Measurements from ENCODE around the gene MSANTD7.
A peak's percentile ranks its signal among the peaks of the same experiment; 100 is the strongest.
"Not testable (repeated sequence)": the region's sequence is repeated elsewhere in the genome, so short reads cannot be mapped to it uniquely, and the experiment has no call there.

MSANTD7 gene

DNA sequence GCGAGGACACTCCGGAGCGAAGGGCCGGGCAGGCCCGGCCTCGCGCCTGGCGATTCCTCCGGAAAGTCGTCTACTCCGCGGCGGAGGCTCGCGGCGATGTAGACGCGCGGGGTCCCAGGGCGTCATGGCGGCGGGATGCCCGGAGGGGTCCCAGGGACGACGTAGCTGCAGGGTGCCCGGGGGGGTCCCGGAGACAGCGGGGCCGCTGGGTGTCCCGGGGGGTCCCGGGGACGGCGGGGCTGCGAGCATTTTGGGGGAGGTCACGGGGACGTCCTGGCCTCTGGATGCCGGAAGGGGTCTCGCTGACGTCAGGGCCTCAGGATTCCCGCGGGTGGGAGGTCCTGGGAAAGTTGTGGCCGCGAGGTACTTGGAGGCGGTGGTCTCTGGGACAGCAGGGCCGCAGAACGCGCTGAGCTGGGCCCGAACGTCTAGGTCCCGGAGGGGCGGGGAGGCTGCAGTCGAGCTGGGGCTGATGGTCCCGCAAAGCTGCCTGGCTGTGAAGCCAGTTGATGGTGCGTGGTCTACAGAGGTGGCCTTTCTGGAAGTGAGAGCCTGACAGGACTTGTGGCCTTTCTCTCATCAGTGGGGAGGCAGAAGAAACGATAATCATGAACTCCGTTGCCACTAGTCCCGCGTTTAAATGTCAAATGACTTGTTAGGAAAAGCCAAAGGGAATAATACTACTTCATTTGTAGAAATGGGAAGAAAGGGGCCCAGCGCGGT, 637 bp downstream of the MSANTD7 start:
- peak in 1 of 2 experiments; percentile 19 for DNase-seq

DNA sequence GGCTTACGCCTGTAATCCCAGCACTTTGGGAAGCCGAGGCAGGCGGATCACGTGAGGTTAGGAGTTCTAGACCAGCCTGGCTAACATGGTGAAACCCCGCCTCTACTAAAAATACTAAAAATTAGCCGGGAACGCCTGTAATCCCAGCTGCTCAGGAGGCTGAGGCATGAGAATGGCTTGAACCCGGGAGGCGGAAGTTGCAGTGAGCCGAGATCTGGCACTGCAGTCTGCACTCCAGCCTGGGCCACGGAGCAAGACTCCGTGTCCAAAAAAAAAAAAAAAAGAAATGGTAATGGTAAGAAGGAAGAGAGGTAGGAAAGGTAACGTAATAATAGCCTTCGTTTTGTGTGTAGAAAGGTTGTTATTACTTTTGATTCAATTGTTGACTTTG, 1.2 kb downstream of the MSANTD7 start:
- DNase-seq, result no peak

DNA sequence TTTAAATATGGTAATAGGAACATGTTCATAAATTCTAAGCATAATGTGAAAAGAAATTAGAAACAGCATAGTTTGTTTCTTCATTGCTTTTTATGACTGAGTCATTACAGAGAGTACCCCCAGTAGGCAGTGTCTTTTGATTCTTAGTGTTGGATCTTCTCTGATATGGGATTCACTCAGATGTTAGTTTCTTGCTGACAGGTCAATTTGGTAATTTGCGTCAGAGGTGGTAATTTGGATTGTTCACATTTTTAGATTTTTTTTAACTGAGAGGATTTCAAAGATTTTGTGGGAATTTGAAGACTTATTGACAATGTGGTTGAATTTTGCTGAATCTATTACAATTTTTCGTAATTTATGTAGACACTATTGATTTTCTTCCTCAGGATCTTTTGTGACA, 2.1 kb downstream of the MSANTD7 start:
- DNase-seq, result no peak

DNA sequence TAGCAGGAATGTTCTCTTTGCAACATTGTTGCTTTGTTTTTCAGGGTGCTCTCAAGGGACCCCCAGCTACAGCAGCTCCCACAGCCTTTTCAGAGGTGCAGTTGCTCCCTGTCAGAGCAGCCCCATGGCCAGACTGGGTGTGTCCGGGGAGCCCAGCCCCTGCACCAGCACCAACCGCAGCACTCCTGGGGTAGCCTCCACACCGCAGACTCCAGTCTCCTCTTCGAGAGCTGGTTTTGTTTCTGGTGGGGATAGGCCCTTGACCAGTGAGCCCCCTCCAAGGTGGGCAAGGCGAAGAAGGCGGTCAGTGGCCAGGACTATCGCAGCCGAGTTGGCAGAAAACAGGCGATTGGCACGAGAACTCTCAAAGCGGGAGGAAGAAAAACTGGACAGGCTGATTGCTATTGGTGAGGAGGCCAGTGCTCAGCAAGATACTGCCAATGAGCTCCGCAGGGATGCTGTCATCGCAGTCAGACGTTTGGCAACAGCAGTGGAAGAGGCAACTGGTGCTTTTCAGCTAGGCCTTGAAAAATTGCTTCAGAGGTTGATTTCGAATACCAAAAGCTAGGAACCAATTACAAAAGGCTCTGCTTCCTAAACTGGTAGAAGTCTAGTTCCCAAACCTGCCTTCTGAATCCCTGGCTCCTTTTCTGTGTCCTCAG, 5.4 kb downstream of the MSANTD7 start:
- no peak for DNase-seq

DNA sequence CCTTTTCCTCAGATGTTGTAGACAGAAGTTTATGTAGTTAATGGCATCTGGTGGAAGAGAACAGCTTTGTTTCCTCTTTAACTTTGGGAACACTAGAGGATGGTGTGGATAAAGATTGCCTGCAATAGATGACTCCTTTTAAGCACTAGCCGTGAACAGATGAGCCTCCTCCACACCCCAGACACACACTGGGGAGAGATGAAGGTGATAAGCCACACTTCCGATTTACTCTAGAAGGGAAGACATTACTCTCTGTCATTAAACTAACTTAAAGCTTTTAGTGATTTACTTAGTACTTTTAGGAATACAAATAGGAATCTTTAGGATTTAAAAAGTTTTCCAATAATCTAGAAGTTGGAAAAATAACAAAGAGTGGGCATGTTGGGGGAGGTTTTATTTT, 6.8 kb downstream of the MSANTD7 start:
- DNase-seq, result no peak

DNA sequence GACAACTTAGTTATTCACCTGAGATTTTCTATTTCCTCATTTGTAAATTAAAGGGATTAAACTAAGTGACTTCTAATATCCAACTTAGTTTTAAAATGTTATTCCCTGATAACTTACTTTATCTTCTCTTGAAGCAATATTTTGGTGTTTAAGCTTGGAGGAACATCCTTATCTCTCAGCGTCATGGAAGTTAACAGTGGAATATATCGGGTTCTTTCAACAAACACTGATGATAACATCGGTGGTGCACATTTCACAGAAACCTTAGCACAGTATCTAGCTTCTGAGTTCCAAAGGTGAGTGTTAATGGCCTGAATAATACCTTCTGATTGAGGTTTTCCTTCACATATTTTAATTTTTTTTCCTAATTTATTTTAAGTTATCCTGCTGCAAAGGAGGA, 14.1 kb downstream of the MSANTD7 start:
- no peak for DNase-seq

DNA sequence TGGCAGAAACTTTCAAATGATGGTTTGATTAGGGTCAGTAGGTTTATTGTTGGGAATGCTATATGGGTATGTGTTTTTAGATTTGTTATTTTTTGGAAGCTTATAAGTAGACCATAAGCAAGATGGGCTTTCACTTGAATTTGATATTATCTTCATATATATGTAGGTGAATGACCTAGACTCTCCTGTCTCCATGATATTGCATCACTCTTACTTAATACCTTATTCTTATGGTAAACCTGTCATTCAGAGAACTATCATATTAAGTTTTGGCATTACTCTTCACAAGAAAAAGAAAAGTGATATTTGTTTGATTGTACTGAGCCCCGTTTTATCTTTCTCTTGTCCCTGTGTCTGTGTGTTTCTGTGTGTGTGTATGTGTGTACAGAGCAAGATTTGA, 17.3 kb downstream of the MSANTD7 start:
- no peak for DNase-seq

DNA sequence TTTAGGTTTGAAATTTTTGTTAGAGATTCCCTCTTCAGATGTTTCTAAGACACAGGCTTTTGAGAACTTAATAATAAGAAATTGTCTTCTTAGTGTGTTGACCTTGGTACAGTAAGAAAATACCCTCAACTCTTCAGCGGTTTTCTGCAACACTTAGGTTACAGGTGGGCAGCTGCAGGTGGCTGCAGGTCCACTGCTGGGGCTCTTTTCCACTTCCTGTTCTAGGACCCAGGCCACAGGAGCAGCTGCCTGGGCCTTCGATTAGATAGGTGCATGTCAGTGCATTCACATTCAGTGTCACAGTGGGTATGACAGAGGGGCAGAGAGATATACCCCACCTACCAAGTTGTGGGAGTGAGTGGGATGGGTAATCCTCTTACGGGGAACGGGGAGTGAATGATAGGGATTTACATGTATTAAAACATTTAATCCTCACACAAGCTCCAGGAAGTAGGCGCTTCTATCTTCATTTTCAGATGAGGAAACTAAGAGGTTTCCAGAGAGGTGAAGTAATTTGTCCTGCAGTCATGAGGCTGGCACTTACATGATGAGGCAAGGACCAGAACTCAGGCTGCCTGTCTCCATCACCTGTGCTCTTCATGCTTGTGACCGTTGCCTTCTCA, 20.3 kb downstream of the MSANTD7 start:
- DNase-seq, result peak; percentile 1 to 63

DNA sequence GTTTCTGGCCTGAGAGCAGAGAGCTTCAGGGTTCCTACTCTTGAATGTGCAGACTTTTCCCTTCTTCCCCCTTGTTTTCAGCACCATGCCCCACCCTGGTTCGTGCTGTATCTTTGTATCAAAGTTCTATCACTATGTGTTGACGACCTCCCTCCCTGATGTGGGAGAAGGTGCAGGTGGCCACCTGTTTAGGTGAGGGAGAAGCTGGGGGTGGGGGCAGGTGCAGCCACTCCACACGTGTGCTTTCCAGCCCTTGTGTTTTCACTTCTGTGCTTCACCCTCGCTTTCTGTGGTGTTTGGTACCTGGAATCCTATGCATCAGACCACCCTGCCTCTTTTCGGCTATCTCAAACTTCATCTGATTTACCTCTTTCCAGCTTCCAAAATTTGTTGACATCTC, 20.9 kb downstream of the MSANTD7 start:
- no peak for DNase-seq

DNA sequence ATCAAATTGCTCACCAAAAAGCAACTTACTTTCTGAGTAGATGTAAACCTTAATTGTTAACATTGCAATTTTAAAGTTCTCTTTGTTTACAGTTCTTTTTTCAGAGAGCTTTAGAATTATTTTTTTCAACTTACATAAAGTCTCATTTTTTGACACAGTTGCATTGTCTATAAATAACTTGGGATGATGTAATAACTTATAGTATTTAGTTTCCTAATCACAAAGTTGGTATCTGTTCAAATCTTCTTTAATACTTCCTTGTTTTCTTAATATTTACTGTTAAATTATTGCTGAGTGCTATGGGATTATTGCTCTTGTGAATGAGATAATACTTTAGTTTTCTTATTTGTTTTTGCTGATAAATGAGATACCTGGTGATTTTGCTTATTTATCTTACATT, 21.7 kb downstream of the MSANTD7 start:
- DNase-seq, result no peak

DNA sequence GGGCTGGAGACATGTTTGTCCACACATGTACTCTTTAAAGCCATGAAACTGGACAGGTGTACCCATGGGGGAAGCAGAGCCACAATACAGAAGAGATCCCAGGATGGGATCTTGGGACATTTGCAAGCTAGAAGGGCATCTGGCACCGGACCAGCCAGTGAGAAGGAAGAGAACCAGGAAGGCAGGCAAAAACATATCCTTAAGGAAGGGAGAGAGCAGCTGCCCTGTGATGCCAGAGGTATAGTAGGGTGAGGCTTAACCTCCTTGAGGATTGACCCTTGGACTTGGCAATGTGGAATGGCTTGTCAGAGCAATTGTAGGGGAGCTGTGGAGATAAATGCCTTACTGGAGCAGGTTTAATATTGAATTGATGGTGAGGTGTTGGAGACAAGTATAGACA, 22.7 kb downstream of the MSANTD7 start:
- DNase-seq, result no peak

DNA sequence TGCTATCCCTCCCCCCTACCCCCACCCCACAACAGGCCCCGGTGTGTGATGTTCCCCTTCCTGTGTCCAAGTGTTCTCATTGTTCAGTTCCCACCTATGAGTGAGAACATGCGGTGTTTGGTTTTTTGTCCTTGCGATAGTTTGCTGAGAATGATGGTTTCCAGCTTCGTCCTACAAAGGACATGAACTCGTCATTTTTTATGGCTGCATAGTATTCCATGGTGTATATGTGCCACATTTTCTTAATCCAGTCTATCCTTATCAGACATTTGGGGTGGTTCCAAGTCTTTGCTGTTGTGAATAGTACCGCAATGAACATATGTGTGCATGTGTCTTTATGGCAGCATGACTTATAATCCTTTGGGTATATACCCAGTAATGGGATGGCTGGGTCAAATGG, 26.4 kb downstream of the MSANTD7 start:
- DNase-seq, result not testable (repeated sequence)

DNA sequence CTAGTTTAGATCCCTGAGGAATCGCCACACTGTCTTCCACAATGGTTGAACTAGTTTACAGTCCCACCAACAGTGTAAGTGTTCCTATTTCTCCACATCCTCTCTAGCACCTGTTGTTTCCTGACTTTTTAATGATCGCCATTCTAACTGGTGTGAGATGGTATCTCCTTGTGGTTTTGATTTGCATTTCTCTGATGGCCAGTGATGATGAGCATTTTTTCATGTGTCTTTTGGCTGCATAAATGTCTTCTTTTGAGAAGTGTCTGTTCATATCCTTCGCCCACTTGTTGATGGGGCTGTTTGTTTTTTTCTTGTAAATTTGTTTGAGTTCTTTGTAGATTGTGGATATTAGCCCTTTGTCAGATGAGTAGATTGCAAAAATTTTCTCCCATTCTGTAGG, 26.8 kb downstream of the MSANTD7 start:
- not testable (repeated sequence) for DNase-seq

DNA sequence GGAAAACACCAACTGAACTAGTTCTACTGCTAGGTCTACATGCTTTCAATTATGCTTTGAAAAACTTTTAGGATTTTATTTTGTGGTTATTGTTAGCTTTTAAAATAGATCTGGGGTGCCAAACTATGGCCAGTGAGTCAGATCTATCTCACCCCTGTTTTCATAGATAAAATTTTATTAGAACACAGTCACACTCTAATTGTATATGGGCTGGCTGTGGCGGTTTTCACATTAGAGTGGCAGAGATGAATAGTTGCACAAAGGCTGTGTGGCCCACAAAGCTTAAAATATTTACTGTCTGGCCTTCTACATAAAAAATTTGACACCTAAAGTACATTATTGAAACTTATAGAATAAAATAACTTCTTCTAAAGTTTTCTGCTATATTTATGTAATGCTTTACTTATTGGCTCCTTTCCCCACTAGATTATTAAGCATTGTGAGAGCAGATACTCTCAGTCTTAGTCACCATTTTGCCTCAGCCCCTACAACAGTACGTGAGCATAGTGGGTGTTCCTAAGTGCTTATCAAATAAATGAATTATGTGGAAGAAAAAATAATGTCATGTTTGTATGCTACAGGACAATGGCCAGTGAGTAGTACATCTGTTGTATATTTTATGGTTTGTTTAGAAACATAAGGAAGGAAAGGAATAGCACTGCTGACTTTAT, 35.1 kb downstream of the MSANTD7 start:
- no peak for DNase-seq

DNA sequence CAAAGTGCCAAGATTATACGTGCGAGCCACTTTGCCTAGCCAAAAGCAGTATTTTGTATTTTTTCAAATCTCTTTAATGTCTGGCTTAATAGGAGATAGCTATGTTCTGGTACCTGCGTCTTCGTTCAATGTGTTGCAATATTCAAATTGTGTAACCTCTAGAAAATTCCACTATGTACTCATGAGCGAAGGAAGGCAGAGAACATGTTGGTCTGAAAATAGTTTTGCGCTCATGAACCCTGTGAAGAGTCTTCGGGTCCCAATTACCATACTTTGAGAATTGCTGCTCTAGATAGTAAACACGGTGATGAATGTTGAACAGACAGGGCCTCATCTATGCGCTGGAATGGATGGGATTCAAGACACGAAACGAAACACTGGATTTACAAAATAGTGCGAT, 37.8 kb downstream of the MSANTD7 start:
- DNase-seq, result no peak

DNA sequence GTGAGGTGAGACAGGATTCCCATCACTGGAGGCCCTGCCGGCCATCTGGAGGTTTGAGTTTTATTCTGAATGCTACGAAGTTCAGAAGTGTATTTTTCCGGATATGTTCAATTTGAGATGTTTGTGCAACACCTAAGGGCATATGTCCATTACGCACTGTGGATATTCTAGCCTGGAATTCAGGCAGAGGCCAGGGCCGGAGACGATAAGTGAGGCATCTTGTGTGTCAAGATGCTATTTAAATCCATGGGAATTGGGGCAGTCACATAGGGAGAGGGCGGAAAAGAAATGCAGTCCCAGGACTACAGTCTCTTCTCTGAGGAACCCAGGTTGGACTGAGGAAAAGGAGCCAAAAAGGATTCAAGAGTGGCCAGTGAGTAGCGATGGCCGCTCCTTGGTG, 38.7 kb downstream of the MSANTD7 start:
- DNase-seq, result no peak

DNA sequence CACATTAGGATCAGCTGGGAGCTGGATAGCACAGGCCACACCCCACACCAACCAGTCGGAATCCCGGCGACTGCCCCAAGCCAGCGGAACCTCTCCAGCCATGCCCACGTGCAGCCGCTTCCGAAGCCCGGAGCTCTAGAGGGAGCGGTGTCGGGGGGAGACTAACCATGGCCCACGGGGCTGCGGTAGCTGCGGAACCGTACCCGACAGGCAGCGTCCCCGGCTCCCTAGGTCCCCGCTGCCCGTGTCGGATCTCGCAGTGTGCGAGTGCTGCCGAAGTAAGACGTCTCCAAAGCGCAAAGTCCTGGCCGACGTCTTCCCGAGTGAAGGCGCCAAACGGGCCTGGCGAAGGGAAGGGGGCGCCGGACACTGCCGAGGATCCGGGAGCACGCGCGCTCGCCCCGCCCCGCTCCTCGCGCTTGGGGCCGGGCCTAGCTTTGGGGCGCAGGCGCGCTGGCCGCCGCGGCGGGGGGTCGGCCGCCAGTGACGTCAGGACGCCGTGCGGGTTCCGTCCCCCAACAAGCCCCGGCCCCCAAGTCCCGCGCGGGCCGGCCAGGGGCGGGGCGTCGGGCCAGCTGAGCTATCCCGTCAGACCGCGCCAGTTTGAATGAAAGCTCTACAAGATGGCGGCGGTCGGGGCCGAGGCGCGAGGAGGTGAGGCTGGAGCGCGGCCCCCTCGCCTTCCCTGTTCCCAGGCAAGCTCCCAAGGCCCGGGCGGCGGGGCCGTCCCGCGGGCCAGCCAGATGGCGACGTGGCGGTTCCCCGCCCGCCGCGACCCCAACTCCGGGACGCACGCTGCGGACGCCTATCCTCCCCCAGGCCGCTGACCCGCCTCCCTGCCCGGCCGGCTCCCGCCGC, 40.4 kb downstream of the MSANTD7 start, which contains the start of gene SUV39H2:
SUV39H2 (plus strand) TSS at position 601 of the 858 bp plus-strand sequence; CDS start at position 624, 23 bp downstream.
- peak; percentile 52 to 78 for DNase-seq

DNA sequence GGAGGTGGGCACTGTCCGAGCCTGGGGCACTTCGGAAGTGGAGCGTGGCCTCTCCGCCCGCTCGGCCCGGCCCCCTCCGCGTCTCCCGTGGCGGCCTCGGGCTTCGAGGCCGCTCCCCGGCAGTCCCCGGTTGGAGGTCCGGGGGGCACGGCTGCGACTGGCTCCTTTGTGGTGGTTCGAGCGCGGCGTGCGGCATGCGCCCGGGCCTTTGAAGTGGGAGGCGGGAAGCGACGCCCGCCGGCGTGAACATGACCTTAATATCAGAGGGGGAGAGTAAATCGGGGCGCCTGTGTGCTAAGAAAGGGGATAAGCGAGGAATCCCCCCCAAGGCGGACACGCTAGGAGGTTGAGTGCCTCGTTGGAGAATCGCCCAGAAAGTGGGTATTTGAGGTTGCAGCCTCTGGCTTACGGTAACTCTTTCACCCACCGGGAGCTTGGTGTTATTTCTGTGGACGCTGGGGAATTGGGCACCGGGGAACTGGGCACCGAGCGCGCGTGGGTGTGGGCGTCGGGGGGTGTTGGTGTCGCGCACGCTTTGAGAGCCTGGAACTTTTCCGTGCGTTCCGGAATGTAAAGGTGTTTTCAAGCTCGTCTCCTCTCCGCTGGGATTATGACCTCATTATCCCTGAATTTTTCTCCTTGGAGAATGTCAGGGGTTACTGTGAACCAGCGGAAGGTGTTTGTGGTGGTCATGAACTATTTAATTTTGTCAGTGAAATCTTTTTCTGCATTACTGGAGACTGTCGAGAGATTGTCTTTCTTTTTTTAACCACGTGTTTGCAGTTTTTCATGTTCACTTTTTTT, 41.2 kb downstream of the MSANTD7 start:
- no peak for DNase-seq

DNA sequence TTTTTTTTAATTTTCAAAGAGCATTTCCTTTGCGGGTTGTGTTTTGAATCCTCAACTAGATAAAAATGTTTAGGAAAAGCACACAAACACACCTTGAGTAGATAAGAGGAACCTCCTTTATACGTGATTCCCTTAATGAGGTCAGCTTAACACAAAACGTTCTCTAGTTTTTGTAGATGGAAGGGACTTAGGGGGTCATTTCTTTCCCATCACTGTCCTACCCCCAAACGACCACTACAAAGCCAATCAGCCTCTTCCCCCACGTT, 41.8 kb downstream of the MSANTD7 start:
- DNase-seq, result no peak

DNA sequence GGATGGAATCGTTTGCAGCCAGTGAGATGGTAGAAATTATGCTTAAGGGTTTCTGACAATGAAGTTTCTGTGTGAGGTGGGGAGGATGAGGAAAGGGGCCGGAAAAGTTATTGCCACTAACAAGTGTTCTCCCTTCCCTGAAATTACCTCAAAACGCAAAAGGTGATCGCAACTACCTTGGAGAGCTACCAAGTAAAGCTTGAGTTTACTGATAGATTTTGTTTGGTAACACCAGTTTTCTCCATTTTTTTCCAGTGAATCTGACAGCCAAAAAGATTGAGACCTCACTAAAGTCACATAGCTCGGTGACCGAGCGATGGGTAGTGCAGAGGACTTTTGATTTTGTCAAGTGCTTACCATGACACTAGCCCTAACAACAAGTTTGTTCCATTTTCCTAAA, 42.1 kb downstream of the MSANTD7 start:
- DNase-seq, result no peak

DNA sequence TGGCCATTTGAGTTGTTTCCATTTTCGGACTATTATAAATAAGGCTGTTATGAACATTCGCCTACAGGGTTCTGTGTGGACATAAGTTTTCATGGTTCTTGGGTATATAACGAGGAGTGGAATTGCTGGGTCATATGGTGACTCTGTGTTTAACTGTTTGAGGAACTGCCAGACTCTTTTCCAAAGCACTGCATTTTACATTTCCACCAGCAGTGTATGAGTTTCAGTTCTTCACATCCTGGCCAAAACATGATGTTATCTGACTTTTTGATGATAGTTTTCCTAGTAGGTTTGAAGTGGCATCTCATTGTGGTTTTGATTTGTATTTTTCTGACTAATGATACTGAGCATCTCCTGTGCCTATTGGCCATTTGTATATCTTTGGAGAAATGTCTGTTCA, 46.0 kb downstream of the MSANTD7 start:
- no peak for DNase-seq
